Measurements from ENCODE around the gene ARHGEF2. TPM values are rescaled to one million over a fixed set of nuclear protein-coding genes. Genes with fewer than 3 reads are reported as not detected.

Gene ARHGEF2
- total and polyA plus RNA-seq, 12 donors: 22.7 to 79.8 (median 56.9) TPM

GRCh38 chr1:155974208-155975115, 3.9 kb downstream of the ARHGEF2 start:
- DNase-seq (no peak), ATAC-seq (no peak)
- WGBS, 2 donors: 30 to 32% methylated on average over 13 of the region's 13 CpGs
- H3K27me3 ChIP-seq: no peaks in the 10 kb centered on the region
- H3K4me3 ChIP-seq: peak overlapping the region in 8 of 10 donors; percentile 28 to 97 (median 87)
- peaks cover 0 to 37% (median 0%) of the 10 kb centered on the region in 9 donors for H3K36me3 ChIP-seq
- intact Hi-C loops (cut with DNase I): loop anchor here in 4 of 10 donors (5.0 kb wide), 1 partner anchor 32 kb away; the partner anchor contains the start of gene RXFP4 (in 4 of the 4)
- H3K27ac ChIP-seq: peak overlapping the region in 9 of 10 donors; percentile 86 to 99 (median 97)
- no peak for TF ChIP-seq CTCF (IDR thresholded peaks at IDR 0.05)
- peaks cover 42 to 89% (median 82%) of the 10 kb centered on the region in 9 donors for H3K4me1 ChIP-seq
- H3K9me3 ChIP-seq: no peaks in the 10 kb centered on the region

GRCh38 chr1:155973723-155974122, 4.6 kb downstream of the ARHGEF2 start:
- TF ChIP-seq CTCF (IDR thresholded peaks at IDR 0.05): no peak
- Histone ChIP-seq H3K27me3 (no peaks in the 10 kb centered on the region), H3K4me3 (peak overlapping the region in 4 of 10 donors; percentile 86 to 97 (median 90)), H3K27ac (peak overlapping the region in 9 of 10 donors; percentile 86 to 99 (median 97)), H3K4me1 (peaks cover 43 to 91% (median 86%) of the 10 kb centered on the region in 9 donors), H3K9me3 (no peaks in the 10 kb centered on the region), H3K36me3 (peaks cover 0 to 44% (median 0%) of the 10 kb centered on the region in 9 donors)
- ATAC-seq (no peak), DNase-seq (no peak)
- intact Hi-C loops (cut with DNase I): no loop called here
- 62 to 68% methylated on average over 3 of the region's 3 CpGs for WGBS, 2 donors

DNA sequence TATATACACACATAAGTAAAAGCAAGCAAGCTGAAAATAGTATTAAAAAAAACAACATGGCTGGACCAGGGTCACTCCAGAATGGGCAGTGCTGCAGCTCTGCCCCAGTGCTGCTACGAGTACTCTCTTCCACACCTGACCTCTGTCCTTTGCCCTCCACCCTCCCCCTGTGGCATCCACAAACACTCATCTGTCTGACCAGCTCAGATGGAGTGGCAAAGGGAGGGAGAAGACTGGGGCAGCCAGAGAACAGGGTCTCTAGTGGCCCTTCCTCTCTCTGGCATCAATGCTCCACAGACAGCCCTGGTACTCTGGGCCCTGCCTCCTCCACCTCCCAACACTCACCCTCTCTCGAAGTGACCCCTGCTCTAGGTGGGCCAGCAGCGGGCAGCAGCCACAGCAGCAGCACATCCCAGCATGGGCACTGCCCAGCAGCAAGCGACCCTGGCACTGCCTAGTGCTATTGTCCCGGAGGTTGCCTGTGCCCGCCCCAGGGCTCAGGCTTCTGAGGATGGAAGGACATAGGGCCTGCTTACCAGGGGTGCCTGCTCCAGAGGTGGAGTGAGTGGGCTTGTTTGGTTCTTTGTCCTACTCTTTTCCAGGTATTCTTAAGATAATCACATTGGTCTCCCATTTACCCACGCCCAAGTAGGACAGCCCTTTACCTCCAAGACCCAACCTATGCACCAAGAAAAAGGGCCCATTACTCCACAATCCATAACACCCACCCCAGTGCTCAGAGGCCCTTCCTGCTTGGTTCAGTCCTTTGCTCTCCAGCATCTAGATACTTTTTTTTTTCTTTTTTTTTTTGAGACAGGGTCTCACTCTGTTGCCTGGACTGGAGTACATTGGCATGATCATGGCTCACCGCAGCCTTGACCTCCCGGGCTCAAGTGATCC, 6.2 kb downstream of the ARHGEF2 start:
- peaks cover 52 to 100% (median 96%) of the 10 kb centered on the region in 9 donors for H3K4me1 ChIP-seq
- H3K4me3 ChIP-seq: no peak overlapping the region
- intact Hi-C loops (cut with DNase I): no loop called here
- peaks cover 0 to 58% (median 0%) of the 10 kb centered on the region in 9 donors for H3K36me3 ChIP-seq
- DNase-seq (no peak), ATAC-seq (no peak)
- peak overlapping the region in 9 of 10 donors; percentile 4 to 99 (median 95) for H3K27ac ChIP-seq
- TF ChIP-seq CTCF (IDR thresholded peaks at IDR 0.05): no peak
- H3K27me3 ChIP-seq: no peaks in the 10 kb centered on the region
- no peaks in the 10 kb centered on the region for H3K9me3 ChIP-seq
- WGBS, 2 donors: 69 to 81% methylated on average over 9 of the region's 9 CpGs
